ENCODE data around the gene CLCF1.

Gene CLCF1

GRCh38 chr11:67400251-67400941, 27.0 kb upstream of the CLCF1 start:
- H4K91ac ChIP-seq (ENCODE audit: low read length) = no peak overlapping the region
- peak overlapping the region; percentile 96 for H3K9ac ChIP-seq (ENCODE audit: low read length)
- no peak overlapping the region for H4K8ac ChIP-seq (ENCODE audit: low read length)
- H3K4ac ChIP-seq (ENCODE audit: low read depth in 1 of 2, low read length in 2 of 2) = peak overlapping the region in 1 of 2 experiments; percentile 10
- H3K4me1 ChIP-seq (ENCODE audit: control insufficient read depth, insufficient read depth, low read depth, low read length) = peaks cover 31% of the 10 kb centered on the region
- H3K27me3 ChIP-seq (ENCODE audit: control insufficient read depth in 1 of 2, insufficient read depth in 1 of 2, low read length in 2 of 2) = no peaks in the 10 kb centered on the region
- peak; percentile 45 for DNase-seq
- H2AK5ac ChIP-seq (ENCODE audit: low read length, severe bottlenecking) = no peak overlapping the region
- WGBS = 69% methylated on average over 23 of the region's 23 CpGs
- H3K27ac ChIP-seq (ENCODE audit: low read length, poor library complexity, severe bottlenecking) = no peak overlapping the region
- H2AFZ ChIP-seq (ENCODE audit: low read depth, low read length) = no peak overlapping the region
- no peaks in the 10 kb centered on the region for H3K9me3 ChIP-seq (ENCODE audit: control insufficient read depth, low read length)
- H3K79me1 ChIP-seq (replicated peaks; ENCODE audit: low read length, poor library complexity, severe bottlenecking) = peaks cover 22% of the 10 kb centered on the region
- no peak overlapping the region for H3K18ac ChIP-seq (ENCODE audit: low read depth in 1 of 2, low read length in 2 of 2)
- H3K23ac ChIP-seq (ENCODE audit: low read length in 2 of 2) = peak overlapping the region in 1 of 2 experiments; percentile 46
- no peak overlapping the region for H2BK120ac ChIP-seq (ENCODE audit: low read depth, low read length)
- H2BK15ac ChIP-seq (ENCODE audit: low read depth, poor library complexity, severe bottlenecking) = no peak overlapping the region
- H3K36me3 ChIP-seq (ENCODE audit: control insufficient read depth in 1 of 2, insufficient read depth in 2 of 2, low read depth in 1 of 2, low read length in 2 of 2) = peaks cover 39 to 50% of the 10 kb centered on the region in 2 experiments
- H3K14ac ChIP-seq (ENCODE audit: low read length in 2 of 2) = peak overlapping the region in 1 of 2 experiments; percentile 27
- H2BK12ac ChIP-seq (ENCODE audit: low read length in 2 of 2) = peak overlapping the region in 1 of 2 experiments; percentile 11
- peak overlapping the region; percentile 66 for H3K4me2 ChIP-seq (ENCODE audit: low read length, poor library complexity, severe bottlenecking)
- no peak overlapping the region for H2BK5ac ChIP-seq (ENCODE audit: low read depth, low read length, poor library complexity, severe bottlenecking)
- H3K4me3 ChIP-seq (ENCODE audit: insufficient read depth in 1 of 2, low read depth in 1 of 2, low read length in 2 of 2) = peak overlapping the region; percentile 84 to 89

GRCh38 chr11:67398661-67399563, 25.5 kb upstream of the CLCF1 start:
- H2BK12ac ChIP-seq (ENCODE audit: low read length in 2 of 2) = no peak overlapping the region
- H3K4me2 ChIP-seq (ENCODE audit: low read length, poor library complexity, severe bottlenecking) = no peak overlapping the region
- peak overlapping the region; percentile 19 for H4K8ac ChIP-seq (ENCODE audit: low read length)

GRCh38 chr11:67397986-67398660, 24.7 kb upstream of the CLCF1 start:
- Histone ChIP-seq H2BK120ac (ENCODE audit: low read depth, low read length) (no peak overlapping the region), H3K4me1 (ENCODE audit: control insufficient read depth, insufficient read depth, low read depth, low read length) (peaks cover 31% of the 10 kb centered on the region), H3K9me3 (ENCODE audit: control insufficient read depth, low read length) (no peaks in the 10 kb centered on the region), H4K8ac (ENCODE audit: low read length) (no peak overlapping the region), H2BK15ac (ENCODE audit: low read depth, poor library complexity, severe bottlenecking) (no peak overlapping the region), H2BK5ac (ENCODE audit: low read depth, low read length, poor library complexity, severe bottlenecking) (no peak overlapping the region), H3K79me1 (replicated peaks; ENCODE audit: low read length, poor library complexity, severe bottlenecking) (peaks cover 29% of the 10 kb centered on the region), H3K36me3 (ENCODE audit: control insufficient read depth in 1 of 2, insufficient read depth in 2 of 2, low read depth in 1 of 2, low read length in 2 of 2) (peaks cover 46 to 64% of the 10 kb centered on the region in 2 experiments), H3K27me3 (ENCODE audit: control insufficient read depth in 1 of 2, insufficient read depth in 1 of 2, low read length in 2 of 2) (no peaks in the 10 kb centered on the region), H3K4ac (ENCODE audit: low read depth in 1 of 2, low read length in 2 of 2) (no peak overlapping the region), H4K91ac (ENCODE audit: low read length) (no peak overlapping the region), H3K23ac (ENCODE audit: low read length in 2 of 2) (no peak overlapping the region), H3K27ac (ENCODE audit: low read length, poor library complexity, severe bottlenecking) (no peak overlapping the region), H3K4me3 (ENCODE audit: insufficient read depth in 1 of 2, low read depth in 1 of 2, low read length in 2 of 2) (no peak overlapping the region), H2AFZ (ENCODE audit: low read depth, low read length) (no peak overlapping the region), H3K14ac (ENCODE audit: low read length in 2 of 2) (no peak overlapping the region), H3K9ac (ENCODE audit: low read length) (no peak overlapping the region), H2BK12ac (ENCODE audit: low read length in 2 of 2) (no peak overlapping the region), H3K18ac (ENCODE audit: low read depth in 1 of 2, low read length in 2 of 2) (no peak overlapping the region), H2AK5ac (ENCODE audit: low read length, severe bottlenecking) (no peak overlapping the region), H3K4me2 (ENCODE audit: low read length, poor library complexity, severe bottlenecking) (no peak overlapping the region)
- WGBS = 93% methylated on average over 24 of the region's 24 CpGs
- no peak for DNase-seq

More at GRCh38 chr11:67398661-67399563, 25.5 kb upstream of the CLCF1 start:
- Histone ChIP-seq H3K23ac (ENCODE audit: low read length in 2 of 2) (peak overlapping the region in 1 of 2 experiments; percentile 37), H3K4me1 (ENCODE audit: control insufficient read depth, insufficient read depth, low read depth, low read length) (peaks cover 31% of the 10 kb centered on the region), H3K27ac (ENCODE audit: low read length, poor library complexity, severe bottlenecking) (no peak overlapping the region), H3K4ac (ENCODE audit: low read depth in 1 of 2, low read length in 2 of 2) (peak overlapping the region in 1 of 2 experiments; percentile 25), H3K9ac (ENCODE audit: low read length) (no peak overlapping the region), H4K91ac (ENCODE audit: low read length) (peak overlapping the region; percentile 18), H2BK15ac (ENCODE audit: low read depth, poor library complexity, severe bottlenecking) (no peak overlapping the region), H2BK120ac (ENCODE audit: low read depth, low read length) (no peak overlapping the region), H2BK5ac (ENCODE audit: low read depth, low read length, poor library complexity, severe bottlenecking) (no peak overlapping the region), H2AFZ (ENCODE audit: low read depth, low read length) (no peak overlapping the region), H3K9me3 (ENCODE audit: control insufficient read depth, low read length) (no peaks in the 10 kb centered on the region), H3K79me1 (replicated peaks; ENCODE audit: low read length, poor library complexity, severe bottlenecking) (peaks cover 26% of the 10 kb centered on the region), H2AK5ac (ENCODE audit: low read length, severe bottlenecking) (no peak overlapping the region), H3K36me3 (ENCODE audit: control insufficient read depth in 1 of 2, insufficient read depth in 2 of 2, low read depth in 1 of 2, low read length in 2 of 2) (peaks cover 44 to 57% of the 10 kb centered on the region in 2 experiments), H3K14ac (ENCODE audit: low read length in 2 of 2) (peak overlapping the region in 1 of 2 experiments; percentile 55), H3K4me3 (ENCODE audit: insufficient read depth in 1 of 2, low read depth in 1 of 2, low read length in 2 of 2) (no peak overlapping the region), H3K27me3 (ENCODE audit: control insufficient read depth in 1 of 2, insufficient read depth in 1 of 2, low read length in 2 of 2) (no peaks in the 10 kb centered on the region), H3K18ac (ENCODE audit: low read depth in 1 of 2, low read length in 2 of 2) (no peak overlapping the region)
- no peak for DNase-seq
- 92% methylated on average over 29 of the region's 31 CpGs for WGBS
